ENCODE measurements around the gene APOC1.
A peak's percentile ranks its signal among the peaks of the same experiment; 100 is the strongest.
"Not testable (repeated sequence)": the region's sequence is repeated elsewhere in the genome, so short reads cannot be mapped to it uniquely, and the experiment has no call there.

The APOC1 gene

GRCh38 chr19:44884566-44884965 is 29.8 kb upstream of the APOC1 start:
- Histone ChIP-seq H3K4me3 (no peak overlapping the region), H3K9me3 (ENCODE audit: low read depth, low read length) (no peaks in the 10 kb centered on the region), H3K36me3 (ENCODE audit: insufficient read depth, low read length) (no peaks in the 10 kb centered on the region), H3K27ac (no peak overlapping the region), H3K9ac (ENCODE audit: insufficient read length) (no peak overlapping the region)
- DNase-seq (ENCODE audit: low read depth, low spot score), result no peak
- no peak for TF ChIP-seq POLR2AphosphoS5 (IDR thresholded peaks at IDR 0.05; ENCODE audit: borderline replicate concordance, low read depth, low read length)
- TF ChIP-seq FOXP2 (optimal IDR thresholded peaks at IDR 0.05; ENCODE audit: control extremely low read depth, extremely low read length, insufficient read depth), result no peak
- no peak for TF ChIP-seq EZH2 (IDR thresholded peaks at IDR 0.05)

- H3K4me3 ChIP-seq, result no peak overlapping the region
- no peak for DNase-seq (ENCODE audit: low read depth, low spot score)
- H3K27ac ChIP-seq, result no peak overlapping the region
- H3K9ac ChIP-seq (ENCODE audit: insufficient read length), result no peak overlapping the region
- H3K9me3 ChIP-seq (ENCODE audit: low read depth, low read length), result no peaks in the 10 kb centered on the region
- no peaks in the 10 kb centered on the region for H3K36me3 ChIP-seq (ENCODE audit: insufficient read depth, low read length)
- TF ChIP-seq EZH2 (IDR thresholded peaks at IDR 0.05), result no peak
- no peak for TF ChIP-seq POLR2AphosphoS5 (IDR thresholded peaks at IDR 0.05; ENCODE audit: borderline replicate concordance, low read depth, low read length)
- TF ChIP-seq FOXP2 (optimal IDR thresholded peaks at IDR 0.05; ENCODE audit: control extremely low read depth, extremely low read length, insufficient read depth), result no peak
These were observed 28.3 kb upstream of the APOC1 start for GRCh38 chr19:44886141-44886540.

- TF ChIP-seq EZH2 (IDR thresholded peaks at IDR 0.05) (no peak), FOXP2 (optimal IDR thresholded peaks at IDR 0.05; ENCODE audit: control extremely low read depth, extremely low read length, insufficient read depth) (no peak), POLR2AphosphoS5 (IDR thresholded peaks at IDR 0.05; ENCODE audit: borderline replicate concordance, low read depth, low read length) (no peak)
- H3K36me3 ChIP-seq (ENCODE audit: insufficient read depth, low read length), result peaks cover 5% of the 10 kb centered on the region
- H3K9me3 ChIP-seq (ENCODE audit: low read depth, low read length), result no peaks in the 10 kb centered on the region
- H3K27ac ChIP-seq, result no peak overlapping the region
- DNase-seq (ENCODE audit: low read depth, low spot score), result no peak
- H3K4me3 ChIP-seq, result no peak overlapping the region
- no peak overlapping the region for H3K9ac ChIP-seq (ENCODE audit: insufficient read length)
These were observed 26.8 kb upstream of the APOC1 start for GRCh38 chr19:44887648-44888047.

- H3K36me3 ChIP-seq (ENCODE audit: insufficient read depth, low read length), result peaks cover 12% of the 10 kb centered on the region
- not testable (repeated sequence) for H3K9me3 ChIP-seq (ENCODE audit: low read depth, low read length); H3K4me3 ChIP-seq; H3K9ac ChIP-seq (ENCODE audit: insufficient read length); DNase-seq (ENCODE audit: low read depth, low spot score); H3K27ac ChIP-seq
These were observed 26.1 kb upstream of the APOC1 start for GRCh38 chr19:44888335-44888734.

- H3K36me3 ChIP-seq (ENCODE audit: insufficient read depth, low read length), result peaks cover 26% of the 10 kb centered on the region
- peak overlapping the region; percentile 96 for H3K27ac ChIP-seq
- no peak for TF ChIP-seq FOXP2 (optimal IDR thresholded peaks at IDR 0.05; ENCODE audit: control extremely low read depth, extremely low read length, insufficient read depth)
- TF ChIP-seq EZH2 (IDR thresholded peaks at IDR 0.05), result no peak
- no peak for TF ChIP-seq POLR2AphosphoS5 (IDR thresholded peaks at IDR 0.05; ENCODE audit: borderline replicate concordance, low read depth, low read length)
These were observed 24.5 kb upstream of the APOC1 start for GRCh38 chr19:44889830-44890365.

GRCh38 chr19:44890366-44891015 is 23.9 kb upstream of the APOC1 start:
- H3K36me3 ChIP-seq (ENCODE audit: insufficient read depth, low read length), result peaks cover 32% of the 10 kb centered on the region
- H3K27ac ChIP-seq, result peak overlapping the region; percentile 96
- peak; percentile 100 for DNase-seq (ENCODE audit: low read depth, low spot score)
- TF ChIP-seq POLR2AphosphoS5 (IDR thresholded peaks at IDR 0.05; ENCODE audit: borderline replicate concordance, low read depth, low read length) (peak; percentile 92), EZH2 (IDR thresholded peaks at IDR 0.05) (no peak)
- peak overlapping the region; percentile 79 for H3K4me3 ChIP-seq
- no peaks in the 10 kb centered on the region for H3K9me3 ChIP-seq (ENCODE audit: low read depth, low read length)
- peak overlapping the region; percentile 78 for H3K9ac ChIP-seq (ENCODE audit: insufficient read length)

More at GRCh38 chr19:44889830-44890365, 24.5 kb upstream of the APOC1 start:
- Histone ChIP-seq H3K9me3 (ENCODE audit: low read depth, low read length) (no peaks in the 10 kb centered on the region), H3K4me3 (peak overlapping the region; percentile 79), H3K9ac (ENCODE audit: insufficient read length) (peak overlapping the region; percentile 78)
- no peak for DNase-seq (ENCODE audit: low read depth, low spot score)

- DNase-seq (ENCODE audit: low read depth, low spot score), result no peak
- Histone ChIP-seq H3K9ac (ENCODE audit: insufficient read length) (peak within 1 kb of the TSS; percentile 81), H3K27ac (peak within 1 kb of the TSS; percentile 96), H3K4me3 (peak within 1 kb of the TSS; percentile 80), H3K36me3 (ENCODE audit: insufficient read depth, low read length) (peaks cover 39% of the 10 kb centered on the region), H3K9me3 (ENCODE audit: low read depth, low read length) (no peaks in the 10 kb centered on the region)
- TF ChIP-seq FOXP2 (optimal IDR thresholded peaks at IDR 0.05; ENCODE audit: control extremely low read depth, extremely low read length, insufficient read depth) (no peak), EZH2 (IDR thresholded peaks at IDR 0.05) (no peak), POLR2AphosphoS5 (IDR thresholded peaks at IDR 0.05; ENCODE audit: borderline replicate concordance, low read depth, low read length) (peak; percentile 66)
These were observed 23.2 kb upstream of the APOC1 start, which contains the start of gene TOMM40 for GRCh38 chr19:44891016-44891882. Gene TOMM40, plus strand, starts transcription at chr19:44891254. Its CDS starts 162 bp downstream, at chr19:44891416.

- Histone ChIP-seq H3K27ac (no peak overlapping the region), H3K4me3 (no peak overlapping the region; the same call in 1 of the 2 replicates), H3K9me3 (ENCODE audit: low read depth, low read length) (no peaks in the 10 kb centered on the region), H3K9ac (ENCODE audit: insufficient read length) (peak overlapping the region; percentile 81), H3K36me3 (ENCODE audit: insufficient read depth, low read length) (peaks cover 55% of the 10 kb centered on the region)
- TF ChIP-seq FOXP2 (optimal IDR thresholded peaks at IDR 0.05; ENCODE audit: control extremely low read depth, extremely low read length, insufficient read depth), result no peak
- no peak for TF ChIP-seq POLR2AphosphoS5 (IDR thresholded peaks at IDR 0.05; ENCODE audit: borderline replicate concordance, low read depth, low read length)
- TF ChIP-seq EZH2 (IDR thresholded peaks at IDR 0.05), result no peak
- no peak for DNase-seq (ENCODE audit: low read depth, low spot score)
These were observed 21.5 kb upstream of the APOC1 start for GRCh38 chr19:44892932-44893331.
